ENCODE data around the gene HSPB3.
"Not testable (repeated sequence)": the region's sequence is repeated elsewhere in the genome, so short reads cannot be mapped to it uniquely, and the experiment has no call there.

HSPB3 gene

DNA sequence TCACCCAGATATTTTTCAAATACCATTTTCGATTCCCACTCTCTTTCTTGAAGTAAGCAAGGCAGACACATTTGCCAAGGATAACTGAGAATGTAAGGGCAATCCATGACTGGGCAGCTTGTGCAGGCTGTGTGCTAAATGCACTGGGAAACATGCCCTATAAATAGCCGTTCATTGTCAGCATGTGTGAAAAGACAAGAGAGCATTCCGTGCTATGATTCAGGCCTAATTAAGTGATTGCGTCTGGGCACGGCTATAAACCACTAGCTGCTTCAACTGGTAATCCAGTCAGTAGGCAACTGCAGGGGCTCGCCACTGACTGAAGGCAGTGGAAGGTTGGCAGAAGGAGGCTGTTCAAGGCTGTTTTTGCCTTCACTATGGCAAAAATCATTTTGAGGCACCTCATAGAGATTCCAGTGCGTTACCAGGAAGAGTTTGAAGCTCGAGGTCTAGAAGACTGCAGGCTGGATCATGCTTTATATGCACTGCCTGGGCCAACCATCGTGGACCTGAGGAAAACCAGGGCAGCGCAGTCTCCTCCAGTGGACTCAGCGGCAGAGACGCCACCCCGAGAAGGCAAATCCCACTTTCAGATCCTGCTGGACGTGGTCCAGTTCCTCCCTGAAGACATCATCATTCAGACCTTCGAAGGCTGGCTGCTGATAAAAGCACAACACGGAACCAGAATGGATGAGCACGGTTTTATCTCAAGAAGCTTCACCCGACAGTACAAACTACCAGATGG lies at the start of gene HSPB3:
Gene HSPB3, plus strand, starts transcription at position 287 of the 745 bp plus-strand sequence. Its CDS starts 91 bp downstream, at position 378.
- peak within 1 kb of the TSS; percentile 46 for H3K4me3 ChIP-seq (ENCODE audit: low read length)
- TF ChIP-seq CTCF (conservative IDR thresholded peaks at IDR 0.05; ENCODE audit: low read depth, low read length) = no peak
- DNase-seq (ENCODE audit: low read depth) = peak; percentile 99

DNA sequence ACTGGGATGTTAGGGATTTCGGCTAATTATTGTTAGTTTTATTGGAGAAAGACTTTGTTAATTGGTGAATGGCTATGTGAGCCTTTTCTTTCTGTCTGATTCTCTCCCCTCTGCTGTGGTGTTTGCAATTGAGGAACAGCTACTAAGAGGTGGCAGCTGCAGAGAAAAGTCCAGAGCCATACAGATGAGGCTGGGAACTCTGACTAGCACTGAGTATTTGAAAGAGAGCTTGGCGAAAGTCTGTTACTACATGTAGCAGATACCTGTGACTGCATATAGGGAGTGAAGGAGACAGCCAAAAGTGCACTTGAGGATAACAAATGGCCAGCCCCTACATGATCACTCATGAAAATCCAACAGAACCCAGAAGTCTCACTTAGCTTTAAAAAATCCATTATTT lies 44.3 kb upstream of the HSPB3 start:
- DNase-seq (ENCODE audit: low read depth) = no peak
- no peak for TF ChIP-seq CTCF (conservative IDR thresholded peaks at IDR 0.05; ENCODE audit: low read depth, low read length)
- H3K4me3 ChIP-seq (ENCODE audit: low read length) = no peak overlapping the region

DNA sequence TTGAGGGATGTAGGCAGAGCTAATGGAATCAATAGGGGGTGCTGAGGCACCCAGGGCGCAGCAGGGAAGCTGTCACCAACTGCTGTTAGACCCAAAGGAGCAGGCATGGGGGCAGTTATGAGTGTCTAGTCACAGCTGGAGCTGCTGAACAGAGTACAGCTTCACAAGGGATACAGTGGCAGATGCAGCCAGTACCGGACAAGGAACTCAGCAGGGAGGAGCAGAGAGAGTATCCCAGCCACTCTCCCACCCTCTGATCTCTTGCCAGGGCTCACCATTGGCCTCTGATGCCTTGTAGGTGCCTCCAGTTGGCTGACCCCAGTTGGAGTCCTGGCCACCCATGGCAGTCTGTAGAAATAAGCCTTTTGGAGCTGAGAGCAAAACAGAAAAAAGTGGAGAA lies 42.6 kb upstream of the HSPB3 start:
- TF ChIP-seq CTCF (conservative IDR thresholded peaks at IDR 0.05; ENCODE audit: low read depth, low read length) = no peak
- DNase-seq (ENCODE audit: low read depth) = no peak
- H3K4me3 ChIP-seq (ENCODE audit: low read length) = no peak overlapping the region

- no peak for TF ChIP-seq CTCF (conservative IDR thresholded peaks at IDR 0.05; ENCODE audit: low read depth, low read length)
- DNase-seq (ENCODE audit: low read depth) = no peak
- H3K4me3 ChIP-seq (ENCODE audit: low read length) = no peak overlapping the region
Observed at GRCh38 chr5:54415147-54415546, 40.4 kb upstream of the HSPB3 start.

DNA sequence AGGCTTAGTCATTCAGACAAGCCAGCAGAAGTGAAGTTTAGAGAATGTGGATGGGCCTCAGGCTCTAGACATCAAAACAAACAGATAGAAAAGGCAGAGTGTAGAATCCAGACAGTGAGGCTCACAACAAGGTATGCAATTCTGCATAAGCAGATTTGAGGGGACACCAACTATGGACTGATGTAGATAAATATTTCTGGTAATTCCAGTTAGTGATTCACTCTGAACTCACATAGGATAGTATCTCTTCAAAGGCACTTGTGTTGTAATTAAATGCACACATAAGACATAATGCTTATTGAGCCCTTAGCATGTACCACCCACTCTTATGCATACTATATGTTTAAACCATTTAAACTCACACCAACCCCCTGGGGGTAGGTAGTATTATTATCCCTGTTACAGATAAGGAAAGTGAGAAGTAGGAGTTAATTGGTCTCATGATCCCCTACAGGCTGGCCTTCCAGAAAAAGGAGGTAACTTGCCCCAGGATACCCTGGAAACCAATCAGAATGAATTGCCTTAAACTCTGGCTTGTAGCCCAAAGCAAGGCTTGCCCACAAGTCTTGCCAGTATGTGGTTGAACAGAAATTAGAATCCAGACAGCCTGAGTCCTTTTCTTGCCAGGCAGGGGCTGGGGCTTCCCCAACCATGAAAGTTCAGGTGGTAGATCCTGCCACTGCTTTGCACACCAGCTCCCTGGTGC lies 39.5 kb upstream of the HSPB3 start:
- H3K4me3 ChIP-seq (ENCODE audit: low read length) = no peak overlapping the region
- DNase-seq (ENCODE audit: low read depth) = peak; percentile 18
- TF ChIP-seq CTCF (conservative IDR thresholded peaks at IDR 0.05; ENCODE audit: low read depth, low read length) = no peak

GRCh38 chr5:54419573-54420423 lies 35.7 kb upstream of the HSPB3 start:
- H3K4me3 ChIP-seq (ENCODE audit: low read length) = not testable (repeated sequence)

DNA sequence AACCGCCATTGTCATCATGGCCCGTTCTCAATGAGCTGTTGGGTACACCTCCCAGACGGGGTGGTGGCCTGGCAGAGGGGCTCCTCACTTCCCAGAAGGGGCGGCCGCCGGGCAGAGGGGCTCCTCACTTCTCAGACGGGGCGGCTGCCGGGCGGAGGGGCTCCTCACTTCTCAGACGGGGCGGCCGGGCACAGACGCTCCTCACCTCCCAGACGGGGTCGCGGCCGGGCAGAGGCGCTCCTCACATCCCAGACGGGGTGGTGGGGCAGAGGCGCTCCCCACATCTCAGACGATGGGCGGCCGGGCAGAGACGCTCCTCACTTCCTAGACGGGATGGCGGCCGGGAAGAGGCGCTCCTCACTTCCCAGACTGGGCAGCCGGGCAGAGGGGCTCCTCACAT lies 35.0 kb upstream of the HSPB3 start:
- DNase-seq (ENCODE audit: low read depth) = not testable (repeated sequence)

More at GRCh38 chr5:54419573-54420423, 35.7 kb upstream of the HSPB3 start:
- TF ChIP-seq CTCF (conservative IDR thresholded peaks at IDR 0.05; ENCODE audit: low read depth, low read length) = peak; percentile 74
- DNase-seq (ENCODE audit: low read depth) = not testable (repeated sequence)

More for the DNA sequence above, 35.0 kb upstream of the HSPB3 start:
- H3K4me3 ChIP-seq (ENCODE audit: low read length) = not testable (repeated sequence)
